RPMI7951 (cell line): ENCODE measurements around the gene KCNQ4. TPM values are rescaled to one million over a fixed set of nuclear protein-coding genes. Genes with fewer than 3 reads are reported as not detected.

ENCODE experiments used
- DNase-seq: peaks from one replicate; pipeline ENCODE4 v3.0.0-alpha.2; 2012; ENCODE audit warnings: low read depth
- total RNA-seq: library from RNA; depleted of rRNA; stranded (reverse); fragments of >200 nt; shearing (Covaris generic); gene quantifications from 2 replicates; pipeline ENCODE4 v1.2.3, GENCODE V29; 2014

The KCNQ4 gene
- total RNA-seq, 1 experiment from 2014 or later, result not detected

DNA sequence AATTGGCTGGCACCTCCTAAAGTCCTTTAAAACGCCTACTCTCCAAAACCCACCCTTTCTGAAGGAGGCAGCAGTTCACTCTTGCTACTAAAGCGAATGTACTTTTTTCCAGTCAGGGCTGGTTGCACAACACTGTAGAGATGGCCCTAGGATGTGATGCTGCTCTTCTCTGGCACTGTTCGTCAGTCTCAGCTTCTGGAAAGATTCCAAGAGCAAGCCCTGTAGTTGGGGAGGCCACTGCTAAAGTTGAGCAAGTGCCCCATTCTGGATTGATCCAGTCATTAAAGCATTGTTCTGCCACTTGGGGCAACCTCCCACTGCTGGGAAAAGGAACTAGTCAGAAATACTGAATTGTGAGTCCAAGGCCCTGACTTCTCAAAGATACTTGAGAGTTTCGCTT is 28.5 kb upstream of the KCNQ4 start:
- DNase-seq, result no peak

DNA sequence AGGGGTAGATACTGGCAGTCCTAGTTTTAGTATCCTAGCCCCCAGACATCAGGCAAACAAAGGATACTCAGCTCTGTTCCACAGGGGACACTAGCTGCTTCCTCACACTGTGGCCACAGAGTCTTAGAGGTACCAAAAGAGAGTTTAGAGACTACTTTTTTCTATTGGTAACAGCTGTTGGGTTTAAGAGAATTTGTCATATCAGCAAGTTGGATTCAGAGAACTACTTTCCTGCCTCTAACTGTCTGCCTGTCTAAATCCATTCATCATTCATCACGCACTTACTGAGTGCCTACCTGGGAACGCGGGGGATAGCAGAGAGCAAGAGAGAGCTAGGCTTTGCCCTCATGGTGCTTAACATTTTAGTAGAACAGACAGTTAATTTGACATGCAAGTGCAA is 27.1 kb upstream of the KCNQ4 start:
- no peak for DNase-seq

DNA sequence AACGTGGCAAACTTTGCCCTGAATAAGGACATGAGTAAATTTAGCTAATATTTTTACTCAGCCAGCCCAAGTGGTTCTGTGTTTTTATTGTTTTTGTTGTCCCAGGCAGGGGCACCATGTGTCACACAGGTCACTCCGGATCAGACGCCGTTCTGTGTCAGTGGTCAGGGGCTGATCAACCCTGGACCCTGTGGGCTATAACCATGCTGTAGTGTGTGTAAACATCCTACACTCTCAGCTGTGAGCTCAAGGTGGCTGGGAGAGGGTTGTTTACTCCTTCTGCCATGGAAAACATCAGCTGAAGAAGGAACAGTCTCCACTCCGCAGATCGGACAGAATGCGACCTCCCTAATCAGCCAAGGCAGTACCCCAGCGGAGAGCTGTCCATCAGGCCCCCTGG is 26.5 kb upstream of the KCNQ4 start:
- no peak for DNase-seq

DNA sequence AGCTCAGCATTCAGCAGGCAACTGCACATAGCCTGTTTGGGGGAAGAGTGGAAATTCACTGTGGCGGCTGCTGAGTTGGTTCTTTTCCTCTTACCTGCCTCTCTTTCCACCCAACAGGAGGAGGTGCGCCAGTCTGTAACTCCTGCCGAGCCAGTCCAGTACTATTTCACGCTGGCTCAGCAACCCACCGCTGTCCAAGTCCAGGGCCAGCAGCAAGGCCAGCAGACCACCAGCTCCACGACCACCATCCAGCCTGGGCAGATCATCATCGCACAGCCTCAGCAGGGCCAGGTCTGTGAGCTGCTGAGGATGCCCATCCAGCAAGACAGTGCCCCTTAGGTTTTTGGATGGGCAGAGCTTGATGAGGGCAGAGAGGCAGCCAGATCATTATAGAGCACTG is 25.6 kb upstream of the KCNQ4 start:
- no peak for DNase-seq

DNA sequence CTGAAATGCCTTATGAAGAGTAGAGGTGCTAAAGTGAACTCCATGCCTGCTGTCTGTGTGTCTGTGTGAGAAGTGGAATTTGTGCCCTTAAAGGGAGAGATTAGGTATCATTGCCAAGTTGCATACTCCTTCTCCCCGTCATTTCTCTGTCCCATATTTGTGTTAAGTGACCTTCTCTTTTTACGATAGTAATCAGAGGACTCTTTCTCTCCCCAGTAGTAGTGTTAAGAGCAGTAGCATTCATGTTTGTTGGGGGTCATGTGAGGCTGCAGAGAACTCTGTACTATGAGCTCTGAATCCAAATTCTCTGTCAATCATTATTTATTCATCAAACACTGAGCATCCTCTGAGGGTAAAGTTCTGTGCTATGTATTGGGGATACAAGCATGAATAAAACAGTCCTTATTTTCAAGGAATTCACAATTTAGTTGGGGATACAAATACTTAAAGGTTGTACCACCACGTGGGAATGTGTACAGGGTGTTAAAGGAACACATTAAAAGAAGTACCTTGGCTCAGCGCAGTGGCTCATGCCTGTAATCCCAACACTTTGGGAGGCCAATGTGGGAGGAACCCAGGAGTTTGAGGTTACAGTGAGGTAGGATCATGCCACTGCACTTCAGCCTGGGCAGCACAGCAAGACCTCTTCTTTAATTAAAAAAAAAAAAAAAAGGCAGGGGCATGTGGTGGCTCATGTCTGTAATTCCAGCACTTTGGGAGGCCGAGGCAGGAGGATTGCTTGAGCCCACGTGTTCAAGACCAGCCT is 24.8 kb upstream of the KCNQ4 start:
- DNase-seq, result no peak

DNA sequence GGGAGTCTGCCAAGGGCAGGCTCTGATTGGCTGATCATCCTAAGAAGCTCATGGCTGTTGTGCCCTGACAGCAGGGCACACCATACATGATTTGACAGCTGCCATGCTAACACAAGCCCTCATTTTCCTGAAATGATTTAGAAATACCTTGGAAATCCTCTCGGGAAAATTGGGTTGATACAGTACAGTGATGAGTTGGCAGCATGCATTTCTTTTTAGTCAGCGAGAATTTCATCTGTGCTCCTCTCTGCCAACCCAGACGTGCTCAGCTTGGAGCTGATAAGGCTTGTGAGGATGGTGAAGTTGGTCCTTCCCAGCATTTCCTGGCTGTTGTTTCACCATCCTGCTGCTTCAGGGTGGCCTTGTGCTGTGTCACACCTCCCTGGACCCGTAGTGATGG is 22.6 kb upstream of the KCNQ4 start:
- DNase-seq, result no peak

DNA sequence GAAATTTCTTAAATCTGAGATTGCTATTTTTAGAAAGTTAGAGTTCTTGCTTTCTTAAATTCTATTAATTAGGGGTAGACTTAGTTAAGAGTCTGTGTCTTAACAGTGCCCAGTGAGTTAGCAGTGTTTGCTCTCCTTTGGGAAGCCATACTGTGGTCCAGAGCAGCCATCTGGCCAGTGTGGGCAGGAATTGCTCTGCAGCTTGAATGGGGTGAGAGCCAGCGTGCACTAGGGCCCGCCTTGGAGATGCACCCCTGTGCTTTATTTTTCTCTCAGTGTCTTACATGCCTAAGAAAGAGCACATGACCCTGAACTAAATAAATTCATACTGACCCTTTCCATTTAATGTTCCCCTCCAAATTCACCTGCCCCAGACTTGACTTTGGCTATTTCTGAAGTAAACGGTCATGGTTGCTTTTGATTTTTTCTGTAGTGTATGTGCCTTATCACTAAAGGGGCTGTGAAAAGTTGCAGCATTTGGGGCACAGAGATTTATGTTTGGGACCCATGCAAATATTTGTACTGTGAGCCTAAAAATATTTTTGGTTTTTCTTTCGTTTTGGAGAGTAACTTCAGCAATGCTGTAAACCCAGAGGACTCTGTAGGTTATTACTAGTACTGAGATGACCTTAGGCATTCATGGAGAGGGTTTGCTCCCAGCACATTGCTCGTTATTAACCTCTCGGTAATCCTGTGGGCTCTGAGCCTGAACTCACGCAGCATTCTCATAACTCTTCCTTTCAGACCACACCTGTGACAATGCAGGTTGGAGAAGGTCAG is 21.3 kb upstream of the KCNQ4 start:
- DNase-seq, result no peak

DNA sequence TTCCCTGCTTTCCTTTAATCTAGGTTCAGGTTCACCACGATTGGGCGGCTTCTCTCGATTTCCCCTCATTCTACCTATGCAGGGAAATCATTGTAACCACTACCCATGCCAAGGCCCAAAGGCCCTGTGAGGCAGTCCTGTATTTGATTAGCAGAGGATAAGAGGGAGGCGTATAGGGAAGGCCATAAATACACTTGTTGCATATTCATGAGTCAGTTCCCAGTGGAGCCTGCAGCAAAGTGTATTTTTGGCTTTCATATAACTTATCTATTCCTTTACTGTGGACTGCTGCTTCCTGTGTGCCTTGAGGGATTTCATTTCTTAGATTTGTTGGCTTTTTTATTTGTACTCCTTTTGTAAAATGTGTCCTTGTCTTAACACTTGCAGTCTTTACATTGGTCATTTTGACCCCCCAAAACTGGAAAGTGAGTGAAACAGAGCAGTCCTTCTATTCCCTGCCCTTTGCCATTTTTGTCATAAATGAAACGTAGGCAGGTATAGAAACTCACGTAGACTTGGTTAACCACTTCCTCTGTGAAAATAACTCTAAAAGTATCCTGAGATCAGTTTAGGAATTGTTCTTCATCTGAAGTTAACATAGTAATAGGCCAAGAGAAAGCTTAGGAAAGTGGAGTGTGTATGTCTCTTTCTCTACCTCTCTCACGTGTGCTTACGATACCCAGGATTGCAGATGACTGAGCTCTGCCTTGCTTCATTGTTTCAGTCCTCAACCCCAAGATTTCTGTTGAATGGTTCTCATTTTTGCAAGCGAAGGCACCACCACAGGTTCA is 19.6 kb upstream of the KCNQ4 start:
- no peak for DNase-seq

DNA sequence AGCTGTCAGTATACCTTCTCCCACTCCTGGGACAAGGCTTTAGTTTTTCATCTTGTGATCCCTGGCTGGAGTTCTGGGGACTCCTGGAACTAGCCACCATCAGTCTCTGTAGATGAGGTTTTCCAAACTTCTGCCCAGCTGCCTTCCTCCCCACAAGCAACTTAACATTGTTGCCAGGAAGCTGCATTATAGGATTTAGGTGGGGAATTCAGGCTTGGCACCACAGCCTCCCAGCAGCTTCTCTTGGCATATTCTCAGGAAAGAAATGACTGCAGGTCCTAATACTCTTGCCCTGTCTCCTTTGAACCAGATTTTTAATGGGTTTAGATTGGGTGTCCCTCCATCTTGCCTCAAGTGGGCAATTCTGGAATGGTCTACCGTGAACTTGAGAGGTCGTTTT is 18.6 kb upstream of the KCNQ4 start:
- no peak for DNase-seq

DNA sequence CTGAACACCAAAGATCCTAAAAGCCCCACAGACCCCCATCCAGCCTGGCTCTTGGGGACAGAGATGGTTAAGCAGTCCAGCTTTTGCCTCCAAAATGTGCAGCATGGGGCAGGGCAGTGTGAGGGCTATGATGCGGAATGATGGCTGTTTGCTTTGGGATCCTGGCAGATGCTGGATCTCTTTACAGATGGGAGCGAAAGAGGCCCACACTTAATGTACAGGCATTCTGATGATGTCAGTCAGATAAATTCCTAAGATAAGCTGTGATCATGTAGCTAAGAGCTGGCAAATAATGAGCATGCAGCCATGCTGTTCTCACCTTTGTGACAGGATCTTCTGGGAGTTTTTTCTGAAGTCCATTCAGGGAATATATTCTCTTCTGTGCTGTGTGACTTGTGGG is 17.6 kb upstream of the KCNQ4 start:
- no peak for DNase-seq

DNA sequence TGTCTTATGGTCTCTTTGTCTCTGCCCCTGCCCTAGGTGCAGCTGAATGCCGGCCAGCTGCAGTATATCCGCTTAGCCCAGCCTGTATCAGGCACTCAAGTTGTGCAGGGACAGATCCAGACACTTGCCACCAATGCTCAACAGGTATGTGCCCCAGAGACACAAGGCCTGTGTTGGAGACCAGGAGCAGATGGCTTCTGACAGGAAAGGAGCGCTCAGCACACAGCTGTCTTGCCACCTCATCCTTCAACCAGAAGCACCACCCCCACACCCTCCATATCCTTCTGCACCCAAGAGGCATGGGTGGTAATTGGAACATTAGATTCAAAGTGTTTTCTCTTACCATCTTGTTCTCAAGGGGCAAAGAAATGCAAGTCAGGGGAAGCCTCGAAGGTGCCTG is 17.0 kb upstream of the KCNQ4 start:
- no peak for DNase-seq

DNA sequence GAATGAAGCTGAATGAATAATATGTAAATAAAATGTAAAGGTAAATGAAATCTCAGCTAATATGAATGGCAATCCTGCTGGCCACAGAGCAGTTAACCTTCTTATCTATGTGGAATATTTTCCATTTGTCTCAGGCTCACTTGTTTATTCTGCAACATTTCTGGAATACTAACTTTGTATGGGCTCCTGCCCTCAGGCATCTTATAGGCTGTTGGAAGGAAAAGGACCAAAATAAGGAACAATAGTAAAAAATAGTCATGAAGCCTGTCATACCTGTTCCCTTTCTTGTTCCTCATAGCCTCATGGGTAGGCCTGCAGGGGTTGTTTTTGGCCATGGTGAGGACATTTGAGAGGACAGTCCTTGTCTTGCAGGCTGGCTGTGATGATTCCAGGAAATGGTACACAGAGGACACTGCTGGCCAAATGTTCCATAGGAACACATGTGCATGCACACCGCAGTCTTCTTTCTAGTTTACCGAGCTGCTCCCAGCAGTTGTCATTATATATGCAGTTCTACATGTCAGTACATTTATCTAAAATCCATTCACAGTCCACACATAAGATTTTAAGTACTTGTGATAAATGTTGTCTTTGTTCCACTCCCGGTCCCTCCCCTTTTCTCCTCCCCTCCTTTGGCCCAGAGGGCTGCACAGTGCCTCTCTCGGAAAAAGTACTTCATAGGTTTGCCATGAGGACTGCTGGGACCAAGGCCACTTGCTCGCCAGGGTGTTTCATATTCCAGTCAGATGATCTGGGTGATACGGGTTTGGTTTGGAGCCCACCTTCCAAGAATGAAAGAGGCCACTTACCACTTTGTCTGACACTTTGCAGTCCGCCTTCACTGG is 15.2 kb upstream of the KCNQ4 start:
- DNase-seq, result no peak

DNA sequence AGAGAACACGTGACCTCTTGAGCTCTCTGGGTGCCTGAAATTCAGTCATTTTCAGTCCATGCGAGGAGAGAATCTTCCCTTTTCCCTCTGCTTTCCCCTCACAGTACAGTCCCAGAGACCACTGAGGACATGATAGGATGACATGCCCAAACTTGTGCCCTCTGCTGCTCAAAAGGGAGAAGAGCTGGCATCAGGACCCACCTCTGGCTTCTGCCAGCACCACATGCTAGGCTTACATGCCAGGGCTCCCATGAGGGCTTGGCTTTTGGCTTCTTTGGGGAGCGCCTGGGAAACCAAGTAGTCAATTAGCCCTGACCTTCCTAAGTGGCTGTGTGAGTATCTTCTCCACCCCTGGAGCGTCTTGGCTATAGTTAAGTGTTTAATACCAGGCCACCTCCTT is 13.8 kb upstream of the KCNQ4 start:
- peak; percentile 16 for DNase-seq

DNA sequence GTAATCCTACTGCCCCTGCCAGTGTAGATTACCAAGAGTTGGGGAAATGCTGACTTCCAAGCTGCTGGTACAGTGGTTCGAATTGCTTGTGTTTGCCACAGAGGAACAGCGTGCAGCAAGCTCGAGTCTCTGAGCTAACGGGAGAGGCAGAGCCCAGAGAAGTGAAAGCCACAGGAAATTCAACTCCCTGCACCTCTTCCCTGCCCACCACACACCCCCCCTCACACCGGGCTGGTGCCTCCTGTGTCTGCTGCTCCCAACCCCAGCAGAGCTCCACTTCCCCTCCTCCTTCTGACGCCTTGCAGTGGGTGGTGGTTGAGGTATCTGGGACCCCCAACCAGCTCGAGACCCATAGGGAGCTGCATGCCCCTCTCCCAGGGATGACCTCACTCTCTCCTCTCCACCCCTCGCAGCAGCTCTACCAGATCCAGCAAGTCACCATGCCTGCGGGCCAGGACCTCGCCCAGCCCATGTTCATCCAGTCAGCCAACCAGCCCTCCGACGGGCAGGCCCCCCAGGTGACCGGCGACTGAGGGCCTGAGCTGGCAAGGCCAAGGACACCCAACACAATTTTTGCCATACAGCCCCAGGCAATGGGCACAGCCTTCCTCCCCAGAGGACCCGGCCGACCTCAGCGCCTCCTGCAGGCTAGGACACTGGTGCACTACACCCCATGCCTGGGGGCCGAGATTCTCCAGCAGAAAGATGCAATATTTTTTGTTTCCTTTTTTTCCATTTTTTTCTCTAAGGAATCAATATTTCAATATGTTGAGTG is 13.1 kb upstream of the KCNQ4 start:
- DNase-seq, result no peak

DNA sequence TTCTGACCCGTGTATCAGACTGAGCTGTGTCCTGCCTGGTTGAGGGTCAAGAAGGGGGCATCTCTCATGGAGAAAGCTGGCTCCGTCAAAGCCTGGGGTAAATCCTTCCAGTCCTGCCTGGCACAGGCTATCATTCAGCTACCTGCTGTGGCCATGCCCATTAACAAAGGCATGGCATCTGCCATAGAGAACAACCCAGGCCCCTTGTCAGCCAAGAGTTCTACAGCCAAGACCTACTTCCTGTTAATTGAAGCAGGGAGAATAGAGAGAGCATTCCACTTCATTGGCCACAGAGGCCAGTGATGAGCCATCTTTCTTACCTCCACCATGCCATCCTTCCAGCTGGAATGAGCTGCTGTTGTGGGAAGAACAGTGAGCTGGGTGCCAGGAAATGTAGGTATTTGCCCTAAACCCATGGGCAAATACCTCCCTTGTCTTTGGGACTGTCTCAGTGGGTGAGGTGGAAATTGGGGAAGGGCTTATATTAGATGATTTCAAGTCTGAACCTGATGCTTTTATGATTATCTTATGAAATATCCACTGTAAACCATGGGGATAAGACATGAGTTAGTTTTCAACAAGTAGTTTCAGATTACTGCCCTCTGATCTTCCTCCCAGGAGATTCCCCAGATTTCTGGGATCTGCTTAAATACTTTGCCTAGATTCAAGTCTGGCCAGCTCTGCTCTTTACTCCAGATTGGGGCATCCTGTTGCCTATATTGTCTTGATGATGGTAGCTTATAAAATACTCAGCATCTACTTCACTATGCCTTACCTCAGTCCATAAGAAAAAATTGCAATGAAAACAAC is 11.2 kb upstream of the KCNQ4 start:
- DNase-seq, result no peak

DNA sequence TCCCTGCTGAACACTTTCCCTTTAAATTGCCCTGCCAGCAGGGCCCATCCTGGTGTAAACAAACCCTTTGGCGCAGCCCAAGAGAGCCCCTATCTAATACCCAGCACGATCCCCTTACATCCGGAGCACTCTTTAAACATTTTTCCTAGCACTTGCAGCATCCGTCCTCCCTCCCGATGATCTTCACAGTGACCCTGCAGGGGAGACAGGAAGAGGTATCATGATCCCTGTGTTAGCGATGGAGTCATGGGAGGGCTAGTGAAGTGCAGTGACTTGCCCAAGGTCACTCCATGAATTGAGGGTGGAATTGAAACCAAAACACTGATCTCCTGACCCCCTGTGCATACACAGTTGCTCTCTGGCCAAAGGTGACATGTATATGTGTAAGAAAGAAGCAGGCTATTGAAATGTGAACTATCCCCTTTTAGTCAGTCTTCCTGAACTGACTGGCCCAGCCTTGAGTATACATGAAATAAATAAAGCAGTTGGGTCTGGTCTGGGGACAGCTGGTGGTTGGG is 9.8 kb upstream of the KCNQ4 start:
- no peak for DNase-seq

DNA sequence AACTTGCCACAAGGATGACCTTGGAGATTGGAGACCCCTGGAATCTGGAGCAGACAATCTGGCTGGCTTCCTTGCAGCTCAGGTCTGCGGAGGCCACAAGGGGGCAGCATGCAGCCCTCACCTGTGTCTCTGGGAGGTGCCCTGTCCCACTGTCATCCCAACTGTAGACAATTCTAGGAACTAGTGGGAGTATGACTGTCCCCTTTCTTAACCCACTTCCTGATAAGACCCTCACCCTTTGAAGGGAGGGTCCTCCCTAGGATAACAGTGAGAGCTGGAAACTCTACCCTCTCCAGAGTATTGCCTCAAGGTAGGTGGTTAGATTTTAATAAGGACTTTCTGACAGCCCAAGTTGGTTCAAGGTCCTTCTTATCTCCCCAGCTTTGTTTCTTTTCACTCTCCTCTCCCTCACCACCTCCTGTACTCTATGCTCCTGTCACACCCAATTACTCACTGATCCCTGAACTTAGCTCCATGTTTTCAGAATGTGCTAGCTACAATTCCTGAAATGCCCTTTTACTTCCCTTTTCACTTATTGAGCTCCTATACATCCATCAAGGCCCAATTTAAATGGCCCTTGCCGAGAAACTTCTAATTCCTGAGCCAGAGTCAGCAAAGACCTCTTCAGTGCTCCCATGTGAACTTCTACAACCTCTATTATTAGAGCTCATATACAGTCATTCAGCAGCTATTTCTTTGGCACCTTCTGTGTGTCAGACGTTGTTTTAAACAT is 9.2 kb upstream of the KCNQ4 start:
- peak; percentile 26 for DNase-seq

DNA sequence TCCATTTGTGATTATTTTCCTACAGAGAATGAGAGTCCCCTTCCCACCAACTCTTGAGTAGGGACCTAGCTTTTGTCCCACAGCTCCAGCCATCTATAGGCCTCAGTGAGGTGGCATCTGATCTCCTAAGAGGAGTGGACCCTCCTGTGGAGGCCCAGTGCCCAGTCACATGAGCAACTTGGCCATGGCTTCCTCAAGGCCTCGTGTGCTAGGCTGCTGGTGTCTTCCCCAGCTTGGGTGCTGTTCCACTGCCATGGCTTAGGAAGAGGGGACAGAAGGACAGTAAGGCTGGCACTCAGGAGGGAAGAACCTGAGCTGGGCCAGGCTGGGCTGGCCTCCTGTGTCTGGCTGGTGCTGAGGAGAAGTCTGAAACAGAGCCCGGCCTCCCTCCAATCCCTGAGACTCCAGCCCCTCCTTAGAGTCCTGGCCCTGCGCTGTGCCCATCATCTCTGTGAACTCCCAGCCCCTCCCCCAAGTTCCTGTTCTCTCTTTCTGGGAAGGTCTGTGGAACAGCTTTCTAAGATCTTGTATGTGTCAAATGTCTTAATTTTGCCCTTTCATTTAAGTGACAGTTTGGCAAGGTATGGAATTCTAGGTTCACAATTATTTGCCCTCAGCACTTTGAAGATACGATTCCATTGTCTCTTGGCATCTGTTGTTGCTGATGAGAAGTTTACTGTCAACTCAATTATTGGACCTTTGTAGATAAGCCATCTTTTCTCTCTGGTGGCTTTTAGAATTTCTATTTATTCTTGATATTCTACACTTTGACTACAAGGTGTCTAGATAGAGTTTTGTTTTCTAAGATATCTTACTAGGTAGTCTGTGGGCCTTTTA is 7.1 kb upstream of the KCNQ4 start:
- no peak for DNase-seq
